ENCODE measurements around the gene ABI3BP.
A peak's percentile ranks its signal among the peaks of the same experiment; 100 is the strongest.

ABI3BP gene

DNA sequence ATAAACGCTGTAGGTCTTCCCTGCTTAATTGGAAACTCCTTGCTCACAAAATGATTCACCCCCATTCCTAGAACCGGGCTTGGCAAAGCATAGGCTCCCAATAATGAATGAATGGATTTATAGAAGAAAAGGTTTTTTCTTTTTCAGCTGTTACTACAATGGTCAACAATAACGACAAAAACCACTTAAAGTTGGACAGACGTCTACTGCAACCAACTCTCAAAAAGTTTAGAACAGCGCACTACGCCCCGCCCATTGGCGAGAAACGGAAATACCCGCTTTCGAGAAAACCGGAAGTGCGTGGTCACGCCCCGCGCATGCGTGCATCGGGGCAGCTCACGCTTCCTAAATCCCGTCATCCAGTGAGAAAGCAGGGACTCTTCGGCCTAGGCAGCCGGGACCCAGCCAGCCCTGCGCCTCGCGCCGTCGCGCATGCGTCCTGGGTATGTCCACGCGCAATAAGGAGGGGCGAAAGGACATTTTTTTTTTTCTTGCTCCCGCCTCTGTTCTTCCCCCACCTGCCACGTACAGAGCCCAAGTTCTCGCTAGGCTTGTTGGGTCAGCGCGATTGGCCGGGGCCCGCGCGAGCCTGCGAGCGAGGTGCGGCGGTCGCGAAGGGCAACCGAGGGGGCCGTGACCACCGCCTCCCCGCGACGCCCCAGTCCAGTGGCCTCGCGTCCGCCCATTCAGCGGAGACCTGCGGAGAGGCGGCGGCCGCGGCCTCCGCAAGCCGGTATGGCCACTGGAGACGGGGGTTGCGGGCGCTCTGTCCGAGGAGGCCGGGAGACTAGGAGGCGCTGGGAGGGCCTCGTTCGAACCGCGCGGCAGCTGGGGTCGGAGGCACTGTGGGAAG lies 284.0 kb downstream of the ABI3BP start, which contains the start of gene TFG:
Gene TFG, plus strand, starts transcription at position 506 of the 853 bp plus-strand sequence. CDS start 4,192 bp downstream, outside the sequence.
- H3K4me3 ChIP-seq (replicated peaks in 1 of 2; ENCODE audit: low read depth in 2 of 2, low read length in 2 of 2) = peak within 1 kb of the TSS; percentile 76 to 88
- peak; percentile 100 for DNase-seq (ENCODE audit: low read depth in 2 of 2)
- TF ChIP-seq, protein P1, sequence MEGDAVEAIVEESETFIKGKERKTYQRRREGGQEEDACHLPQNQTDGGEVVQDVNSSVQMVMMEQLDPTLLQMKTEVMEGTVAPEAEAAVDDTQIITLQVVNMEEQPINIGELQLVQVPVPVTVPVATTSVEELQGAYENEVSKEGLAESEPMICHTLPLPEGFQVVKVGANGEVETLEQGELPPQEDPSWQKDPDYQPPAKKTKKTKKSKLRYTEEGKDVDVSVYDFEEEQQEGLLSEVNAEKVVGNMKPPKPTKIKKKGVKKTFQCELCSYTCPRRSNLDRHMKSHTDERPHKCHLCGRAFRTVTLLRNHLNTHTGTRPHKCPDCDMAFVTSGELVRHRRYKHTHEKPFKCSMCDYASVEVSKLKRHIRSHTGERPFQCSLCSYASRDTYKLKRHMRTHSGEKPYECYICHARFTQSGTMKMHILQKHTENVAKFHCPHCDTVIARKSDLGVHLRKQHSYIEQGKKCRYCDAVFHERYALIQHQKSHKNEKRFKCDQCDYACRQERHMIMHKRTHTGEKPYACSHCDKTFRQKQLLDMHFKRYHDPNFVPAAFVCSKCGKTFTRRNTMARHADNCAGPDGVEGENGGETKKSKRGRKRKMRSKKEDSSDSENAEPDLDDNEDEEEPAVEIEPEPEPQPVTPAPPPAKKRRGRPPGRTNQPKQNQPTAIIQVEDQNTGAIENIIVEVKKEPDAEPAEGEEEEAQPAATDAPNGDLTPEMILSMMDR (IDR thresholded peaks at IDR 0.05; ENCODE audit: low read depth, low read length) = no peak

DNA sequence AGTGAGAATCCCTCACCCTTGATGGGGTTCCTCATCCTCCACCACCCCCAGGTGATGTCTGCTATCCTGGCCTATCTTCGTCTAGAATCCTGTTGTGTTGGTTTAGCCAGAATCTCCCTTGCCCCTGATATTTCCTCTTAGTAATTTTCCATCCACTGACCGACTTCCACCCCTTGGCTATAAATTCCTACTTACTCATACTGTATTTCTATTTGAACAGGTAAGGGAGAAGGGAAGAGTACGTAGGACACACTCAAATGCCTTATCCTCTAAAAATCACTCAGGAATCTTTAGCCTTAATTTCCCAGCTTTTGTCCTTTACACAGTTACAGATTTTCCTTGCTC lies 284.6 kb downstream of the ABI3BP start:
- DNase-seq (ENCODE audit: low read depth in 2 of 2) = no peak
- TF ChIP-seq, protein P1 (IDR thresholded peaks at IDR 0.05; ENCODE audit: low read depth, low read length) = no peak
- H3K4me3 ChIP-seq (replicated peaks in 1 of 2; ENCODE audit: low read depth in 2 of 2, low read length in 2 of 2) = peak overlapping the region; percentile 41 to 88

DNA sequence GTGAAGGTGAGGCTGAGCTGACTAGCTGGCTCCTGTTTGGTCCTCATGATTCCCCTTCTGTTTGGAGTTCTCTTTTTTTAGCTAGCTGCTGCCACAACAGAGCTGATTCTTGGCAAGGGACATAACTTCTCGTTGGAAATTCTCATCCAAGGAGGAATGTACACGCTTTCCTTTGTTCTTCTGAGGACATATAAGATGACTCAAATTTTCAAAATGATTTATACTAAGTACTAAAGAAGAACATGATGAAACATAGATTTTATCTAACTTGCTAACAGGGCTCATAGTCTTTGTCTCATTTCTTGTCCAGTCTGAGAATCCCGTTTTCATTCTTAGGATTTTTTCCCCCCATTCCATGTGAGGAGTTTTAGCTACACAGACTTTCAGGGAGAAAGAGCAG lies 286.9 kb downstream of the ABI3BP start:
- TF ChIP-seq, protein P1 (IDR thresholded peaks at IDR 0.05; ENCODE audit: low read depth, low read length) = no peak
- H3K4me3 ChIP-seq (replicated peaks in 1 of 2; ENCODE audit: low read depth in 2 of 2, low read length in 2 of 2) = no peak overlapping the region
- DNase-seq (ENCODE audit: low read depth in 2 of 2) = peak; percentile 33 to 74

DNA sequence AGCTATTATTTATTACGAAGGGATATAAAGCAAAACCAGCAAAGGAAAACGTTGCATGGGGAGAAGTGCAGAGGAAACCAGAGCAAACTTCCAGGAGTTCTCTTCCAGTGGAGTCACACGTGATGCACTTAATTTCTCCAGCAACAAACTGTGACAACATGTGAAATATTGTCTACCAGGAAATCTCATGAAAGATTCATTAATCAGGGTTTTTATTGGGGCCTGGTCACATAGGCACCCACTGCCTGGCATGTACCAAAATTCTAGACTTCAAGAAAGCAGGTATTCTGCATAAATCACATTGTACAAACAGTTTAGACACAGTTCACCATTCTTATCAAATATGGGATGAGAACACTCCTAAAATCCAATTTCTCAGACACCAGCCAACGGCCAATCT lies 289.4 kb downstream of the ABI3BP start:
- TF ChIP-seq, protein P1 (IDR thresholded peaks at IDR 0.05; ENCODE audit: low read depth, low read length) = no peak

DNA sequence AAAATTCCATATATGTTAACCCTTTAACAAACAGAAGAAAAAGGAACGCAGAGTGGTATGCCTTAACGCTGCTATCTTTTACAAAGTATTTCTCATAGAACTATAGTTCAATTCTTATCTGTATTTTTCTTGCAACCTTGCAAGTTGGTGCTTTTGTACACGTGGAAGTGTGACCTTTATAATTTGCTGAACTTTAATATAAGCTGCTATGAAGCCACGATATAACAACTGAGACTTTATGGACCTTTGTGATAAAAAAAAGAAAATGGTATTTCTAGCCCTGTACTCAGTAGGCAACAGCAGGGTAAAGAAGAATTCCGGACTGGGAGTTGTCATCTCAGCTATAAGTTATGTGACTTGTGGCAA lies 290.3 kb downstream of the ABI3BP start:
- no peak for DNase-seq (ENCODE audit: low read depth in 2 of 2)
- H3K4me3 ChIP-seq (replicated peaks in 1 of 2; ENCODE audit: low read depth in 2 of 2, low read length in 2 of 2) = no peak overlapping the region
- TF ChIP-seq, protein P1 (IDR thresholded peaks at IDR 0.05; ENCODE audit: low read depth, low read length) = no peak

More for the DNA sequence above, 289.4 kb downstream of the ABI3BP start:
- no peak for DNase-seq (ENCODE audit: low read depth in 2 of 2)
- H3K4me3 ChIP-seq (replicated peaks in 1 of 2; ENCODE audit: low read depth in 2 of 2, low read length in 2 of 2) = no peak overlapping the region

DNA sequence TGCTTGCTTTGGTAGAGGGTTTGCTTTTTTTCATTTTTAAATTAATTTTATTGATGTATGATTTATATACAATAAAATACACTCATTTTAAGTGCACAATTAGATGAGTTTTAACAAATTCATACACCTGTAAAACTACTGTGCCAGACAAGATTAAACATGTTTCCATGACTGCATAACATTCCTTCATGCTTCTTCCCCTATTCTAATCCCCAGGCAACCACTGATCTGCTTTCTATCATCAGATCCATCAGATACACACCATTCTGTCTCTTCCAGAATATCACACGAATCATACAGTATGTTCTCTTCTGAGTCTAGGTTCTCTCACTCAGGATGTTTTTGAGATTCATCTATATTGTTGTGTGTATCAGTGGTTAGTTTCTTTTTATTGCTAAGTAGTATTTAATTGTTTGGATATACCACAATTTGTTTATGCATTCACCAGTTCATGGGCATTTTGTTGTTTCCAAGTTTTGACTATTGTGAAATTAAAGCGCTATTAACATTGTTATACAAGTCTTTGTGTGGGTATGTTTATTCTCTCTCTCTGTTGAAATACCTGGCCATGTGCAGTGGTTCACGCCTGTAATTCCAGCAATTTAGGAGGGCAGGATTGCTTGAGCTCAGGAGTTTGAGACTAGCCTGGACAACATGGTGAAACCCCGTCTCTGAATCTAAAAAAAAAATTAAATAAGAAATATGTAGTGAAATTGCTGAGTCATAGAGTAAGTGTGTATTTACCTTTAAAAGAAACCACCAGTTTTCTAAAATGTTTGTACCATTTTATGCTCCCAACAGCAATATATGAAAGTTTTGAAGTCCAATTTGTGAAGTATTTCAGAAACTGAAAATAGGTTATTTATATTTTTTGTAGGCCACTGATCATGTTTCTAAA lies 290.9 kb downstream of the ABI3BP start:
- H3K4me3 ChIP-seq (replicated peaks in 1 of 2; ENCODE audit: low read depth in 2 of 2, low read length in 2 of 2) = no peak overlapping the region
- no peak for DNase-seq (ENCODE audit: low read depth in 2 of 2)
- TF ChIP-seq, protein P1 (IDR thresholded peaks at IDR 0.05; ENCODE audit: low read depth, low read length) = no peak

All from cardiac fibroblast (primary cell).